ENCODE measurements around the gene NOS1AP. TPM values are rescaled to one million over a fixed set of nuclear protein-coding genes. Genes with fewer than 3 reads are reported as not detected.

NOS1AP gene
- total RNA-seq, 1 donor, result 0.43 TPM

- no peak for DNase-seq (ENCODE audit: low read depth)
- no peak overlapping the region for H3K4me3 ChIP-seq (ENCODE audit: low read depth, low read length)
- TF ChIP-seq CTCF (IDR thresholded peaks at IDR 0.05; ENCODE audit: insufficient read depth, low read depth, low read length), result no peak
Observed at GRCh38 chr1:162252214-162252613, 182.7 kb downstream of the NOS1AP start.

DNA sequence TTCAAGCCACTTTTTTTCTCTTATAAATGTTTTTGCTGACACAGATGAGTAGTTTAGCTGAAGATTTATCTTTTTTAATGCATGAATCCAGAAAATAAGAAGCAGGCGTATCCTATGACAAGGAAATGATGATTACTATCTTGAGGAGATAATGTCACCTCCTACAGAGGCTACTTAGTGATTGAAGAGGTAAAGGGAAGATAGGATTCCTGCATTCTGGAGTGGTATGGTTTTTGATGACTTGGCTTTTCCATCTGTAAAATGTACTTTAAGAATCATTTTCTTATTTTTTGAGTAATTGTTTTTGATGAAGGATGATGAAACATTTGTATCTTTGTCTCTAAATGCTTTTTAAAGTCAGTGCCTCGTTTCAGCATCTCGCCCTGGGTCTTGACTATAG lies 184.3 kb downstream of the NOS1AP start:
- no peak for DNase-seq (ENCODE audit: low read depth)
- no peak overlapping the region for H3K4me3 ChIP-seq (ENCODE audit: low read depth, low read length)
- no peak for TF ChIP-seq CTCF (IDR thresholded peaks at IDR 0.05; ENCODE audit: insufficient read depth, low read depth, low read length)

DNA sequence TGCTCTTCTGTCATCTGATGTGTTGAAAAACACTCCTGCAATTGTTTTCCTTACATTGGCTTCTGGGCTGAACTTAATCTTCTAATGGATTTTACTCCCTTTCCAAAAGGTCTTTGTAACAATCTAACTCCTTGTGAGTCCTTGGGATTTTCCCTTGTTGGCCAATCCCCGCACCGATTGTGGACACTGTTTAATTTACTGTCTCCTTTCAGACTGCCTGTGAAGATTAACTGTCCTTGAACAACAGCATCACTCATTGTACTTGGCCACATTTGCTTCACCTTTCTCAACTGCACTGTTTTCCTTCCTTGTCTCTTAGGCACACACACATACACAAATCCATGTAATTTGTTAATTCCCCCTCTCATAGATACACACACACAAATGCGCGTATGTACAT lies 186.8 kb downstream of the NOS1AP start:
- DNase-seq (ENCODE audit: low read depth), result peak; percentile 10
- no peak overlapping the region for H3K4me3 ChIP-seq (ENCODE audit: low read depth, low read length)
- no peak for TF ChIP-seq CTCF (IDR thresholded peaks at IDR 0.05; ENCODE audit: insufficient read depth, low read depth, low read length)

- TF ChIP-seq CTCF (IDR thresholded peaks at IDR 0.05; ENCODE audit: insufficient read depth, low read depth, low read length), result no peak
- no peak overlapping the region for H3K4me3 ChIP-seq (ENCODE audit: low read depth, low read length)
- peak; percentile 16 for DNase-seq (ENCODE audit: low read depth)
Observed at GRCh38 chr1:162258394-162258793, 188.9 kb downstream of the NOS1AP start.

DNA sequence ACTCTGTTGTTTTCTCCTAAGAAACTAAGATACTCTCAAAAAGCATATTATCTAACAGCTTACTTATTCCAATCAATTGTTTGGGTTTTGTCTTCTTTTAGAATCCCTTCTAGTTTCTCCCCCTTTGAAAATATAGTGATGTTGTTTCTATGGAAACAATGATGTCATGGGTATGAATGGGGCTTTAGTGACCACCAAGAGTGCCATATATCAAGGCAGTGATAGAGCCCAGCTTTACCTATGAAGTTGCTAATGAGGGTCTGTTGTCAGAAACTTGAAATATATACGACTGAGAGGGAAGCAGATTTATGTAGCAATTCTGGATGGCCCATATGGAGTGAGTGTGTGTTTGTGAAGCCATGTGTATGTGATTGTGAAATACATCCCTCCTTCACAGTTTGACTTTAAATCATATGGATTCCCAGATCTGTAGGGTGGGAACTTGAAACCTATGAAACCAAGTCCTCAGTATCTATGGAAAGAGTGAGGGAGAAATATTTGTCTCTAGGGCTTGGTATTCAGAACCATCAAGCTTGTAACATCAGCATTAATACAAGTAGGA lies 190.5 kb downstream of the NOS1AP start:
- DNase-seq (ENCODE audit: low read depth), result no peak
- no peak overlapping the region for H3K4me3 ChIP-seq (ENCODE audit: low read depth, low read length)
- no peak for TF ChIP-seq CTCF (IDR thresholded peaks at IDR 0.05; ENCODE audit: insufficient read depth, low read depth, low read length)

DNA sequence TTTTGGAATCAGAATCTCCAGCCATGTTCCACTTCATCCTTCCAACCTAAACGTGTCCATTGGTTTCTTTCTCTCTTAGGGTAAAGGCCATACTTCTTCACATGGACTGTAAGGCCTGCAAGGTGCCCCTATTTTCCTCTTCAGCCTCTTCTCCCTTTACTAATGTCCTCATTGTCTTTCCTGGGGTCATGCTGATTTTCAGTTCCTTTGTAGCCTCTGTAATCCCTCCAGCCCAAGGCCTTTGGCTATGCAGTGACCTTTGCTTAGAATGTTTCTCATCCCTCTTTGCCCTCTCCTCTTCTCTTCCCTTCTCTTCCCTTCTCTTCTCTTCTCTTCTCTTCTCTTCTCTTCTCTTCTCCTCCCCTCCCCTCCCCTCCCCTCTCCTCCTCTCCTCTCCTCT lies 194.6 kb downstream of the NOS1AP start:
- no peak for TF ChIP-seq CTCF (IDR thresholded peaks at IDR 0.05; ENCODE audit: insufficient read depth, low read depth, low read length)
- no peak overlapping the region for H3K4me3 ChIP-seq (ENCODE audit: low read depth, low read length)
- no peak for DNase-seq (ENCODE audit: low read depth)

DNA sequence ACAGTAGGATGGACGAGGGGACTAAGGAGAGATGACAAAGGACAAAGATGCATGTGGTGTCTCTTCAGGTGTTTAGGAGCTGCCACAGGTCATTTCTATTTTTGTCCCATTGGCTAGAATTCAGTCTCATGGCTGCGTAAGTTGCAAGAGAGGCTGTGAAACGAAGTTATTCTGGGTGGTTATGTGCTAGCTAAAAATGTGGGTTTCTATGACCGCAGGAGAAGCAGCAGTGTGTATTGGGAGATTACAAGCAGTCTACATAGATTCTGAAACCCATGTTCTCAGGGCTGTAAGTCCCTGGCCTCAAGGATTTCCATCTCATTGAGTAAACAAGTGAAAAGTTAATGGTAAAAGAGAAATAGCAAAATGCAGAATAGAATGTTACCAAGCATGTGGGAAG lies 196.5 kb downstream of the NOS1AP start:
- TF ChIP-seq CTCF (IDR thresholded peaks at IDR 0.05; ENCODE audit: insufficient read depth, low read depth, low read length), result no peak
- H3K4me3 ChIP-seq (ENCODE audit: low read depth, low read length), result no peak overlapping the region
- no peak for DNase-seq (ENCODE audit: low read depth)
